ENCODE measurements around the gene DPP7. TPM values are rescaled to one million over a fixed set of nuclear protein-coding genes. Genes with fewer than 3 reads are reported as not detected.

DPP7 gene
- total and polyA plus RNA-seq, 2 donors (not counting 1 experiment from before 2014, with no cell fraction given): 324 to 506 TPM

DNA sequence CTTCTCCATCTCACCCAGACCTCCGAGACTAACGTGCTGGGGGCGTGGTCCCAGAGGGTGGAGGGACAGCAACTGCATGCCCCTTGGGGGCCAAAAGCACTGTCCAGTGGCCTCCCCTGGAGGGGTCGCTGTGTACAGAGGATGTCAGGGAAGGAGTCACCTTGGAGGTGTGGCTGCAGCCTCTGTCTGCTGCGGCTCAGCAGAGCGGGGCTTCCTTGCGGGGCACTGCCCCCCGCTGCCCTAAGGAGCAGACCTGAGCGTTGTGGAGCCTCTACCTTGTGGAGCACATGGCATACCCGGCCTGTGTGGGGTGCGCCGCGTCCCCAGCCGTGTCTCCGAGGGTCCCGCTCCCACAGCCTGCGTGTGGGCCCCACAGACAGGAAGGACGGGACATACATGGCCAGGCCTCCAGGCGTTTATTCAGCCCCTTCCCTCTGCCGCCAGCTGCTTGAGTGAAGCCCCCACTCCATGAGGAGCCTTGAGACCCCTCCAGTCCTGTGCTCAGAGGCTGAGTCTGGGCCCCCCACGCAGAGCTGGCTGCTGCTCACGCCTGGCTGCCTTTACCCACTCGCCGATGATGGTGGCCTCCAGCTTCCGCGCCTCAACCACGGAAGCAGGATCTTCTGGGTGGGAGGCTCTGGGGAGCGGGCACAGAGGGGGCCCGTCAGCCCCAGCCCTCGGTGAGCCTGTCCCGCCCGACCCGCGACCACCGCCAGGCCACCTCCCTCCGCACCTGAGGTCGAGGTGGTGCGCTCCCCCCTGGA, 4.2 kb downstream of the DPP7 start:
- ATAC-seq (ENCODE audit: low read depth) (no peak), DNase-seq (no peak)
- no peak overlapping the region for H3K27ac Mint-ChIP-seq
- H3K4me2 ChIP-seq (replicated peaks; ENCODE audit: low read depth, low read length, poor library complexity, severe bottlenecking): no peak overlapping the region
- no peak overlapping the region for H3K4me3 ChIP-seq (ENCODE audit: control extremely low read depth in 1 of 5, extremely low read depth in 1 of 5, insufficient read depth in 1 of 5, low read depth in 2 of 5, low read length in 4 of 5)
- no peaks in the 10 kb centered on the region for H3K27me3 ChIP-seq (replicated peaks in 1 of 4; ENCODE audit: control extremely low read depth in 1 of 4, control insufficient read depth in 3 of 4, insufficient read depth in 4 of 4, low read length in 3 of 4)
- TF ChIP-seq, protein P1, sequence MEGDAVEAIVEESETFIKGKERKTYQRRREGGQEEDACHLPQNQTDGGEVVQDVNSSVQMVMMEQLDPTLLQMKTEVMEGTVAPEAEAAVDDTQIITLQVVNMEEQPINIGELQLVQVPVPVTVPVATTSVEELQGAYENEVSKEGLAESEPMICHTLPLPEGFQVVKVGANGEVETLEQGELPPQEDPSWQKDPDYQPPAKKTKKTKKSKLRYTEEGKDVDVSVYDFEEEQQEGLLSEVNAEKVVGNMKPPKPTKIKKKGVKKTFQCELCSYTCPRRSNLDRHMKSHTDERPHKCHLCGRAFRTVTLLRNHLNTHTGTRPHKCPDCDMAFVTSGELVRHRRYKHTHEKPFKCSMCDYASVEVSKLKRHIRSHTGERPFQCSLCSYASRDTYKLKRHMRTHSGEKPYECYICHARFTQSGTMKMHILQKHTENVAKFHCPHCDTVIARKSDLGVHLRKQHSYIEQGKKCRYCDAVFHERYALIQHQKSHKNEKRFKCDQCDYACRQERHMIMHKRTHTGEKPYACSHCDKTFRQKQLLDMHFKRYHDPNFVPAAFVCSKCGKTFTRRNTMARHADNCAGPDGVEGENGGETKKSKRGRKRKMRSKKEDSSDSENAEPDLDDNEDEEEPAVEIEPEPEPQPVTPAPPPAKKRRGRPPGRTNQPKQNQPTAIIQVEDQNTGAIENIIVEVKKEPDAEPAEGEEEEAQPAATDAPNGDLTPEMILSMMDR (IDR thresholded peaks at IDR 0.05): no peak
- TF ChIP-seq EZH2 (IDR thresholded peaks at IDR 0.05; ENCODE audit: borderline replicate concordance, insufficient read depth, low read depth, low read length, poor library complexity, severe bottlenecking): no peak
- H3K4me3 Mint-ChIP-seq: no peak overlapping the region
- H3K4me1 ChIP-seq (ENCODE audit: control insufficient read depth in 2 of 2, insufficient read depth in 2 of 2, low read length in 2 of 2): peaks cover 7 to 16% of the 10 kb centered on the region in 2 donors
- no peaks in the 10 kb centered on the region for H3K9me3 Mint-ChIP-seq (ENCODE audit: insufficient read depth)
- H3K9me3 ChIP-seq (ENCODE audit: control extremely low read depth in 1 of 3, control insufficient read depth in 2 of 3, insufficient read depth in 1 of 3, low read length in 2 of 3): no peaks in the 10 kb centered on the region
- ChIA-PET POLR2A (no interaction called here), CTCF (no interaction called here)
- no peak overlapping the region for H2AFZ ChIP-seq (ENCODE audit: insufficient read depth, low read depth, low read length, poor library complexity, severe bottlenecking)
- H3K79me2 ChIP-seq (ENCODE audit: control insufficient read depth, insufficient read depth, low read length): peaks cover 24% of the 10 kb centered on the region
- no peak overlapping the region for H3K9ac ChIP-seq (ENCODE audit: low read length)
- peaks cover 10% of the 10 kb centered on the region for H3K4me1 Mint-ChIP-seq
- peaks cover 17% of the 10 kb centered on the region for H4K20me1 ChIP-seq (ENCODE audit: control insufficient read depth, insufficient read depth, low read length, poor library complexity, severe bottlenecking)
- intact Hi-C loops (cut with micrococcal nuclease): no loop called here
- peaks cover 0 to 69% of the 10 kb centered on the region in 2 experiments for H3K36me3 ChIP-seq (replicated peaks in 1 of 2; ENCODE audit: control extremely low read depth in 1 of 2, control insufficient read depth in 1 of 2, extremely low read depth in 1 of 2, insufficient read depth in 2 of 2, low read length in 1 of 2)
- WGBS (ENCODE audit: insufficient coverage): 95% methylated on average over 38 of the region's 38 CpGs
- H3K27me3 Mint-ChIP-seq: no peaks in the 10 kb centered on the region
- no peak overlapping the region for H3K27ac ChIP-seq (ENCODE audit: low read length in 2 of 2)
